ENCODE data around the gene ATF7IP.

DNA sequence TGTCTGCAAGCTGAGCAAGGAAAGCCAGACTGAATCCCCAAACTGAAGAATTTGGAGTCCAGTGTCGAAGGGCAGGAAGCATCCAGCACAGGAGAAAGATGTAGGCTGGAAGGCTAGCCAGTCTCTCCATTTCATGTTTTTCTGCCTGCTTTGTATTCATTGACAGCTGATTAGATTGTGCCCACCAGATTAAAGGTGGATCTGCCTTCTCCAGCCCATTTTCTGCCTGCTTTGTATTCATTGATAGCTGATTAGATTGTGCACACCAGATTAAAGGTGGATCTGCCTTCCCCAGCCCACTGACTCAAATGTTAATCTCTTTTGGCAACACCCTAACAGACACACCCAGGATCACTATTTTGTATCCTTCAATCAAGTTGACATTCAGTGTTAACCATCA is 116.9 kb downstream of the ATF7IP start:
- TF ChIP-seq, protein P1, sequence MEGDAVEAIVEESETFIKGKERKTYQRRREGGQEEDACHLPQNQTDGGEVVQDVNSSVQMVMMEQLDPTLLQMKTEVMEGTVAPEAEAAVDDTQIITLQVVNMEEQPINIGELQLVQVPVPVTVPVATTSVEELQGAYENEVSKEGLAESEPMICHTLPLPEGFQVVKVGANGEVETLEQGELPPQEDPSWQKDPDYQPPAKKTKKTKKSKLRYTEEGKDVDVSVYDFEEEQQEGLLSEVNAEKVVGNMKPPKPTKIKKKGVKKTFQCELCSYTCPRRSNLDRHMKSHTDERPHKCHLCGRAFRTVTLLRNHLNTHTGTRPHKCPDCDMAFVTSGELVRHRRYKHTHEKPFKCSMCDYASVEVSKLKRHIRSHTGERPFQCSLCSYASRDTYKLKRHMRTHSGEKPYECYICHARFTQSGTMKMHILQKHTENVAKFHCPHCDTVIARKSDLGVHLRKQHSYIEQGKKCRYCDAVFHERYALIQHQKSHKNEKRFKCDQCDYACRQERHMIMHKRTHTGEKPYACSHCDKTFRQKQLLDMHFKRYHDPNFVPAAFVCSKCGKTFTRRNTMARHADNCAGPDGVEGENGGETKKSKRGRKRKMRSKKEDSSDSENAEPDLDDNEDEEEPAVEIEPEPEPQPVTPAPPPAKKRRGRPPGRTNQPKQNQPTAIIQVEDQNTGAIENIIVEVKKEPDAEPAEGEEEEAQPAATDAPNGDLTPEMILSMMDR (IDR thresholded peaks at IDR 0.05) = no peak
- TF ChIP-seq, protein P2, sequence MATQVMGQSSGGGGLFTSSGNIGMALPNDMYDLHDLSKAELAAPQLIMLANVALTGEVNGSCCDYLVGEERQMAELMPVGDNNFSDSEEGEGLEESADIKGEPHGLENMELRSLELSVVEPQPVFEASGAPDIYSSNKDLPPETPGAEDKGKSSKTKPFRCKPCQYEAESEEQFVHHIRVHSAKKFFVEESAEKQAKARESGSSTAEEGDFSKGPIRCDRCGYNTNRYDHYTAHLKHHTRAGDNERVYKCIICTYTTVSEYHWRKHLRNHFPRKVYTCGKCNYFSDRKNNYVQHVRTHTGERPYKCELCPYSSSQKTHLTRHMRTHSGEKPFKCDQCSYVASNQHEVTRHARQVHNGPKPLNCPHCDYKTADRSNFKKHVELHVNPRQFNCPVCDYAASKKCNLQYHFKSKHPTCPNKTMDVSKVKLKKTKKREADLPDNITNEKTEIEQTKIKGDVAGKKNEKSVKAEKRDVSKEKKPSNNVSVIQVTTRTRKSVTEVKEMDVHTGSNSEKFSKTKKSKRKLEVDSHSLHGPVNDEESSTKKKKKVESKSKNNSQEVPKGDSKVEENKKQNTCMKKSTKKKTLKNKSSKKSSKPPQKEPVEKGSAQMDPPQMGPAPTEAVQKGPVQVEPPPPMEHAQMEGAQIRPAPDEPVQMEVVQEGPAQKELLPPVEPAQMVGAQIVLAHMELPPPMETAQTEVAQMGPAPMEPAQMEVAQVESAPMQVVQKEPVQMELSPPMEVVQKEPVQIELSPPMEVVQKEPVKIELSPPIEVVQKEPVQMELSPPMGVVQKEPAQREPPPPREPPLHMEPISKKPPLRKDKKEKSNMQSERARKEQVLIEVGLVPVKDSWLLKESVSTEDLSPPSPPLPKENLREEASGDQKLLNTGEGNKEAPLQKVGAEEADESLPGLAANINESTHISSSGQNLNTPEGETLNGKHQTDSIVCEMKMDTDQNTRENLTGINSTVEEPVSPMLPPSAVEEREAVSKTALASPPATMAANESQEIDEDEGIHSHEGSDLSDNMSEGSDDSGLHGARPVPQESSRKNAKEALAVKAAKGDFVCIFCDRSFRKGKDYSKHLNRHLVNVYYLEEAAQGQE (IDR thresholded peaks at IDR 0.05; ENCODE audit: insufficient read depth in 1 of 2, low read depth in 2 of 2, low read length in 1 of 2) = no peak
- TF ChIP-seq POLR2AphosphoS5 (IDR thresholded peaks at IDR 0.05; ENCODE audit: low read depth, low read length) = no peak
- no peak for TF ChIP-seq TCF7L2 (IDR thresholded peaks at IDR 0.05; ENCODE audit: low read depth, low read length)
- no peak for TF ChIP-seq SIN3A (IDR thresholded peaks at IDR 0.05; ENCODE audit: borderline replicate concordance, insufficient read depth, low read depth, low read length)
